SK-N-SH (cell line): Measurements from ENCODE around the gene EIF4E2.

Source experiments
- POLR2AphosphoS5 ChIP-seq: IDR thresholded peaks from 2 replicates; pipeline ENCODE4 v1.6.1; 2012; ENCODE audit warnings: low read depth, low read length
- RAD21 ChIP-seq: IDR thresholded peaks from 2 replicates; pipeline ENCODE4 v1.6.1; 2012; ENCODE audit warnings: mild to moderate bottlenecking, low read length
- RCOR1 ChIP-seq: fragments of 150-350 bp; IDR thresholded peaks from 2 replicates; pipeline ENCODE4 v1.6.1; 2017; ENCODE audit warnings: antibody characterized with exemption, low read length
- TAF1 ChIP-seq: IDR thresholded peaks from 2 replicates; pipeline ENCODE4 v1.6.1; 2012; ENCODE audit warnings: low read depth, mild to moderate bottlenecking, low read length, moderate library complexity, borderline replicate concordance
- TF ChIP-seq, protein P1 (sequence below): fragments of 200-600 bp; sonication (generic); IDR thresholded peaks from 2 replicates; pipeline ENCODE4 v1.6.1; 2017; ENCODE audit warnings: antibody characterized with exemption, mild to moderate bottlenecking, moderate library complexity
- TF ChIP-seq, protein P2 (sequence below): IDR thresholded peaks from 2 replicates; pipeline ENCODE4 v1.4.0; 2012; ENCODE audit warnings: low read depth
- TF ChIP-seq, protein P3 (sequence below): fragments of 150-350 bp; IDR thresholded peaks from 2 replicates; pipeline ENCODE4 v1.6.1; 2017; ENCODE audit warnings: antibody characterized with exemption, low read length, low read depth, borderline replicate concordance

DNA sequence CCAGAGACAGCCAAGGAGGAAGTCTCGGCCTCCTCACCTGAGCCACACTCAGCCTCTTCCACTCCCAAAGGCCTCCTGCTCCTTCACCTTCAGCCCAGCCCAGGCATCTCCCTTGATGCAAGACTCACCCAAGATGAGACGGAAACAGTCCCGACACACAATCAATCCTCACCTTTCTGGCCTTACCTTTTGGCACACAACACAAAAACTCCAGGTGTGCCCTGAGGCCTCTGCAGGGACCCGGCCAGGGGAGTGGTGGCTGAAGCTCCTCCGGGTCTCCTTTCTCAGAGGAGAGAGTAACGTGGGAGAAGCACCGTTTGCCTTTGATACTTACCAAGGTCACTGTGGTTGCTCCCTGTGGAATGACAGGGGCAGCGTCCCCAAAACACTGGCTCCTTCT, 59.1 kb downstream of the EIF4E2 start:
- TF ChIP-seq, protein P1, sequence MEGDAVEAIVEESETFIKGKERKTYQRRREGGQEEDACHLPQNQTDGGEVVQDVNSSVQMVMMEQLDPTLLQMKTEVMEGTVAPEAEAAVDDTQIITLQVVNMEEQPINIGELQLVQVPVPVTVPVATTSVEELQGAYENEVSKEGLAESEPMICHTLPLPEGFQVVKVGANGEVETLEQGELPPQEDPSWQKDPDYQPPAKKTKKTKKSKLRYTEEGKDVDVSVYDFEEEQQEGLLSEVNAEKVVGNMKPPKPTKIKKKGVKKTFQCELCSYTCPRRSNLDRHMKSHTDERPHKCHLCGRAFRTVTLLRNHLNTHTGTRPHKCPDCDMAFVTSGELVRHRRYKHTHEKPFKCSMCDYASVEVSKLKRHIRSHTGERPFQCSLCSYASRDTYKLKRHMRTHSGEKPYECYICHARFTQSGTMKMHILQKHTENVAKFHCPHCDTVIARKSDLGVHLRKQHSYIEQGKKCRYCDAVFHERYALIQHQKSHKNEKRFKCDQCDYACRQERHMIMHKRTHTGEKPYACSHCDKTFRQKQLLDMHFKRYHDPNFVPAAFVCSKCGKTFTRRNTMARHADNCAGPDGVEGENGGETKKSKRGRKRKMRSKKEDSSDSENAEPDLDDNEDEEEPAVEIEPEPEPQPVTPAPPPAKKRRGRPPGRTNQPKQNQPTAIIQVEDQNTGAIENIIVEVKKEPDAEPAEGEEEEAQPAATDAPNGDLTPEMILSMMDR, result no peak
- TF ChIP-seq RAD21 (no peak), POLR2AphosphoS5 (no peak), RCOR1 (no peak), TAF1 (no peak)
- TF ChIP-seq, protein P2, sequence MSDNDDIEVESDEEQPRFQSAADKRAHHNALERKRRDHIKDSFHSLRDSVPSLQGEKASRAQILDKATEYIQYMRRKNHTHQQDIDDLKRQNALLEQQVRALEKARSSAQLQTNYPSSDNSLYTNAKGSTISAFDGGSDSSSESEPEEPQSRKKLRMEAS, result no peak
- TF ChIP-seq, protein P3, sequence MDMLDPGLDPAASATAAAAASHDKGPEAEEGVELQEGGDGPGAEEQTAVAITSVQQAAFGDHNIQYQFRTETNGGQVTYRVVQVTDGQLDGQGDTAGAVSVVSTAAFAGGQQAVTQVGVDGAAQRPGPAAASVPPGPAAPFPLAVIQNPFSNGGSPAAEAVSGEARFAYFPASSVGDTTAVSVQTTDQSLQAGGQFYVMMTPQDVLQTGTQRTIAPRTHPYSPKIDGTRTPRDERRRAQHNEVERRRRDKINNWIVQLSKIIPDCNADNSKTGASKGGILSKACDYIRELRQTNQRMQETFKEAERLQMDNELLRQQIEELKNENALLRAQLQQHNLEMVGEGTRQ, result no peak
